Fibroblast of lung (primary cell): Measurements from ENCODE around the gene COMMD8. TPM values are rescaled to one million over a fixed set of nuclear protein-coding genes. Genes with fewer than 3 reads are reported as not detected.

Experiments
- DNase-seq, 2 donors: peaks; one replicate each; pipeline versions ENCODE4 v3.0.0 to v3.0.0-alpha.2; 2010; ENCODE audit warnings: low read depth in 2 of 2
- H2AFZ ChIP-seq: 2 replicates; pipeline ENCODE4 v1.5.1; 2012; ENCODE audit warnings: low read length, control low read depth, inconsistent platforms
- H3K27ac ChIP-seq: 2 replicates; pipeline ENCODE4 v1.5.1; 2011; ENCODE audit warnings: low read length, control low read depth; ENCODE audit not compliant: insufficient read depth
- H3K27me3 ChIP-seq: 2 replicates; pipeline ENCODE4 v1.5.1; 2011; ENCODE audit warnings: mild to moderate bottlenecking, low read length; ENCODE audit not compliant: control insufficient read depth, insufficient read depth
- H3K36me3 ChIP-seq: 2 replicates; pipeline ENCODE4 v1.5.1; 2011; ENCODE audit warnings: low read length; ENCODE audit not compliant: control insufficient read depth, insufficient read depth
- H3K4me1 ChIP-seq: 2 replicates; pipeline ENCODE4 v1.5.1; 2011; ENCODE audit warnings: low read length; ENCODE audit not compliant: control insufficient read depth, insufficient read depth; ENCODE audit errors: extremely low read depth
- H3K4me2 ChIP-seq: 2 replicates; pipeline ENCODE4 v1.5.1; 2011; ENCODE audit warnings: low read length, control low read depth; ENCODE audit not compliant: insufficient read depth; ENCODE audit errors: extremely low read depth
- H3K4me3 ChIP-seq, 4 experiments: fragments of 200-600 bp in 1 of 4; sonication (generic) in 1 of 4; replicated peaks in 1 of 4; 2 replicates each; pipeline ENCODE4 v1.5.1; 2011 to 2016; ENCODE audit warnings: low read length in 4 of 4, low read depth in 3 of 4, mild to moderate bottlenecking in 3 of 4, control low read depth in 2 of 4, inconsistent platforms in 1 of 4, mixed read lengths in 1 of 4; ENCODE audit not compliant: insufficient read depth in 1 of 4; ENCODE audit errors: control extremely low read depth in 1 of 4
- H3K79me2 ChIP-seq: 2 replicates; pipeline ENCODE4 v1.5.1; 2012; ENCODE audit warnings: mild to moderate bottlenecking, low read length, inconsistent platforms; ENCODE audit not compliant: control insufficient read depth, insufficient read depth
- H3K9ac ChIP-seq: 2 replicates; pipeline ENCODE4 v1.5.1; 2011; ENCODE audit warnings: mild to moderate bottlenecking, low read length, control low read depth; ENCODE audit not compliant: insufficient read depth
- H3K9me3 ChIP-seq: 2 replicates; pipeline ENCODE4 v1.5.1; 2012; ENCODE audit warnings: low read depth, low read length; ENCODE audit not compliant: control insufficient read depth, insufficient read depth
- H4K20me1 ChIP-seq: 2 replicates; pipeline ENCODE4 v1.5.1; 2011; ENCODE audit warnings: low read length; ENCODE audit not compliant: control insufficient read depth, insufficient read depth; ENCODE audit errors: extremely low read depth
- EZH2 ChIP-seq: IDR thresholded peaks from 2 replicates; pipeline ENCODE4 v1.5.1; 2012; ENCODE audit warnings: low read length, control low read depth, mild to moderate bottlenecking; ENCODE audit errors: missing control alignments
- polyA plus RNA-seq, 2 donors: library from polyadenylated mRNA; depleted of rRNA in 1 of 2; stranded (reverse) in 1 of 2; unstranded in 1 of 2; fragments of >200 nt; gene quantifications; 2 replicates each; pipeline ENCODE4 v1.2.1, GENCODE V29; 2011 to 2012; ENCODE audit warnings: missing spikeins in 1 of 2
- total RNA-seq: library from RNA; depleted of rRNA; stranded (reverse); fragments of >200 nt; gene quantifications from 2 replicates; pipeline ENCODE4 v1.2.1, GENCODE V29; 2014
- TF ChIP-seq, protein P1 (sequence below), 2 donors: IDR thresholded peaks in 1 of 2; conservative IDR thresholded peaks in 1 of 2; 1 replicate in 1 of 2; 2 replicates in 1 of 2; pipeline ENCODE4 v1.5.1; 2011 to 2012; ENCODE audit warnings: low read length in 2 of 2, control low read depth in 1 of 2, inconsistent platforms in 1 of 2, low read depth in 1 of 2, mild to moderate bottlenecking in 1 of 2

Gene COMMD8
- total and polyA plus RNA-seq, 2 donors (not counting 1 experiment from before 2014, with no cell fraction given) = 29.6 to 31.5 TPM

DNA sequence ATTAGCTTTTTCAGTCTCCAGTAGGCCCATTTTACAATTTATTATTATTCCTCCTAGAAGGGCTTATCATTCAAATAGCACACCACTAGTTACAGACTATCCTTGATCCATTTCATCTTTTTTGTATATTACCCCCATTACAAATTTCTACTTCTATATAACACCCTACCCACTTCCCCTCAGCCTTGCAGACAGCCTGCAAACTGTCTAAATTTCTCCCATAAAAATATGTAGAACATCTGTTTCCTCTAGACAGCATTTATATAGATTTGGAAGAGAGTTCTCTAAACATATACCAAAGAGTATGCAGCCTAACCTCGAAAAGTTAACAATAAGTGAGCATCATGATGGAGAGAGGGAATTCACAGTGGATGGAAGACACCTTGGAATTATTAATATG is 30.8 kb downstream of the COMMD8 start:
- Histone ChIP-seq H3K27ac (no peak overlapping the region), H3K4me2 (no peak overlapping the region), H3K36me3 (no peaks in the 10 kb centered on the region), H3K9ac (no peak overlapping the region), H4K20me1 (no peaks in the 10 kb centered on the region), H3K4me1 (no peaks in the 10 kb centered on the region), H3K4me3 (no peak overlapping the region), H3K9me3 (no peaks in the 10 kb centered on the region), H3K79me2 (no peaks in the 10 kb centered on the region), H3K27me3 (no peaks in the 10 kb centered on the region), H2AFZ (no peak overlapping the region)
- TF ChIP-seq, protein P1, sequence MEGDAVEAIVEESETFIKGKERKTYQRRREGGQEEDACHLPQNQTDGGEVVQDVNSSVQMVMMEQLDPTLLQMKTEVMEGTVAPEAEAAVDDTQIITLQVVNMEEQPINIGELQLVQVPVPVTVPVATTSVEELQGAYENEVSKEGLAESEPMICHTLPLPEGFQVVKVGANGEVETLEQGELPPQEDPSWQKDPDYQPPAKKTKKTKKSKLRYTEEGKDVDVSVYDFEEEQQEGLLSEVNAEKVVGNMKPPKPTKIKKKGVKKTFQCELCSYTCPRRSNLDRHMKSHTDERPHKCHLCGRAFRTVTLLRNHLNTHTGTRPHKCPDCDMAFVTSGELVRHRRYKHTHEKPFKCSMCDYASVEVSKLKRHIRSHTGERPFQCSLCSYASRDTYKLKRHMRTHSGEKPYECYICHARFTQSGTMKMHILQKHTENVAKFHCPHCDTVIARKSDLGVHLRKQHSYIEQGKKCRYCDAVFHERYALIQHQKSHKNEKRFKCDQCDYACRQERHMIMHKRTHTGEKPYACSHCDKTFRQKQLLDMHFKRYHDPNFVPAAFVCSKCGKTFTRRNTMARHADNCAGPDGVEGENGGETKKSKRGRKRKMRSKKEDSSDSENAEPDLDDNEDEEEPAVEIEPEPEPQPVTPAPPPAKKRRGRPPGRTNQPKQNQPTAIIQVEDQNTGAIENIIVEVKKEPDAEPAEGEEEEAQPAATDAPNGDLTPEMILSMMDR (conservative IDR thresholded peaks at IDR 0.05 in 1 of 2, IDR thresholded peaks at IDR 0.05 in 1 of 2; ENCODE audit: low read depth in 1 of 2, low read length in 2 of 2) = no peak
- no peak for TF ChIP-seq EZH2
- no peak for DNase-seq

- H3K79me2 ChIP-seq = no peaks in the 10 kb centered on the region
- H3K9me3 ChIP-seq = no peaks in the 10 kb centered on the region
- no peak overlapping the region for H3K4me2 ChIP-seq
- no peak overlapping the region for H3K4me3 ChIP-seq
- H3K9ac ChIP-seq = no peak overlapping the region
- no peak overlapping the region for H3K27ac ChIP-seq
- peak in 1 of 2 donors; percentile 20 for DNase-seq
- no peaks in the 10 kb centered on the region for H3K4me1 ChIP-seq
- TF ChIP-seq EZH2 = no peak
- TF ChIP-seq, protein P1 (conservative IDR thresholded peaks at IDR 0.05 in 1 of 2, IDR thresholded peaks at IDR 0.05 in 1 of 2; ENCODE audit: low read depth in 1 of 2, low read length in 2 of 2) = no peak
- no peaks in the 10 kb centered on the region for H3K27me3 ChIP-seq
- no peaks in the 10 kb centered on the region for H4K20me1 ChIP-seq
- H3K36me3 ChIP-seq = no peaks in the 10 kb centered on the region
- no peak overlapping the region for H2AFZ ChIP-seq
Observed at GRCh38 chr4:47427935-47428334, 35.6 kb downstream of the COMMD8 start.

DNA sequence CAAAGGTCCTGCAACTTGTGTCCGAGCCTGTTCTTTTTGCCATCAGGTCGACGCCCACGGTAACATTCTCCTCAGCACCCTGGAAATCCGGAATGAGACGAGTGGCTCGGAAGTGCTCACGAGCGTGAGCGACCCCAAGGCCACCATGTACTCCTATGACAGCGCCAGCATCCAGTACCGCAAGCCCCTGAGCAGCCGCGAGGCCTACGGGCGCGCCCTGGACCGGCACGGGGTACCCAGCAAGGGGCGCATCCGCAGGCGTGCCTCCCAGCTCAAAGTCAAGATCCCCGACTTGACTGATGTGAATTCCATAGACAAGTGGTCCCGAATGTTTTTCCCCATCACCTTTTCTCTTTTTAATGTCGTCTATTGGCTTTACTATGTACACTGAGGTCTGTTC is 37.9 kb downstream of the COMMD8 start:
- no peak for DNase-seq
- Histone ChIP-seq H3K79me2 (no peaks in the 10 kb centered on the region), H3K27me3 (no peaks in the 10 kb centered on the region), H4K20me1 (no peaks in the 10 kb centered on the region), H3K36me3 (no peaks in the 10 kb centered on the region), H3K9me3 (no peaks in the 10 kb centered on the region), H3K9ac (no peak overlapping the region), H3K27ac (no peak overlapping the region), H3K4me3 (no peak overlapping the region), H3K4me1 (no peaks in the 10 kb centered on the region), H2AFZ (no peak overlapping the region), H3K4me2 (no peak overlapping the region)
- TF ChIP-seq EZH2 = no peak
- TF ChIP-seq, protein P1 (conservative IDR thresholded peaks at IDR 0.05 in 1 of 2, IDR thresholded peaks at IDR 0.05 in 1 of 2; ENCODE audit: low read depth in 1 of 2, low read length in 2 of 2) = no peak
